H4 (cell line): ENCODE data around the gene MPV17L2. TPM values are rescaled to one million over a fixed set of nuclear protein-coding genes. Genes with fewer than 3 reads are reported as not detected.
"Not testable (repeated sequence)": the region's sequence is repeated elsewhere in the genome, so short reads cannot be mapped to it uniquely, and the experiment has no call there.

Source experiments
- DNase-seq: peaks from one replicate; pipeline ENCODE4 v3.0.0-alpha.2; 2015; ENCODE audit warnings: low spot score
- total RNA-seq: library from RNA; depleted of rRNA; stranded (reverse); fragments of >200 nt; shearing (Covaris generic); gene quantifications from 2 replicates; pipeline ENCODE4 v1.2.3, GENCODE V29; 2014

The MPV17L2 gene
- total RNA-seq, 1 experiment from 2014 or later, result 30.9 TPM

- no peak for DNase-seq
Measured at GRCh38 chr19:18193388-18194180, 566 bp downstream of the MPV17L2 start.

GRCh38 chr19:18194181-18194530, 1.1 kb downstream of the MPV17L2 start:
- DNase-seq, result no peak

GRCh38 chr19:18194554-18195238, 1.7 kb downstream of the MPV17L2 start:
- no peak for DNase-seq

GRCh38 chr19:18196511-18196845, 3.5 kb downstream of the MPV17L2 start:
- no peak for DNase-seq

GRCh38 chr19:18197306-18197705, 4.3 kb downstream of the MPV17L2 start:
- DNase-seq, result no peak

GRCh38 chr19:18197941-18198340, 4.9 kb downstream of the MPV17L2 start:
- no peak for DNase-seq

GRCh38 chr19:18198374-18198773, 5.4 kb downstream of the MPV17L2 start:
- DNase-seq, result no peak

- no peak for DNase-seq
Measured at GRCh38 chr19:18202397-18202777, 9.4 kb downstream of the MPV17L2 start.

GRCh38 chr19:18202778-18203407, 9.9 kb downstream of the MPV17L2 start:
- no peak for DNase-seq

GRCh38 chr19:18203408-18203862, 10.4 kb downstream of the MPV17L2 start:
- DNase-seq, result no peak

- DNase-seq, result peak; percentile 100
Measured at GRCh38 chr19:18203863-18204393, 10.9 kb downstream of the MPV17L2 start, which contains the start of gene RAB3A. TSS of gene RAB3A (minus strand) at chr19:18204042. CDS start at chr19:18202740, 1,302 bp downstream.

- no peak for DNase-seq
Measured at GRCh38 chr19:18204394-18205199, 11.6 kb downstream of the MPV17L2 start.

- peak; percentile 76 for DNase-seq
Measured at GRCh38 chr19:18205200-18205892, 12.3 kb downstream of the MPV17L2 start.

GRCh38 chr19:18206018-18206417, 13.0 kb downstream of the MPV17L2 start:
- DNase-seq, result no peak

- DNase-seq, result peak; percentile 70
Measured at GRCh38 chr19:18208098-18208951, 15.3 kb downstream of the MPV17L2 start.

- DNase-seq, result not testable (repeated sequence)
Measured at GRCh38 chr19:18209912-18210311, 16.9 kb downstream of the MPV17L2 start.

GRCh38 chr19:18211683-18212082, 18.7 kb downstream of the MPV17L2 start:
- no peak for DNase-seq

GRCh38 chr19:18214779-18215433, 21.9 kb downstream of the MPV17L2 start:
- DNase-seq, result no peak

- DNase-seq, result no peak
Measured at GRCh38 chr19:18216789-18217188, 23.8 kb downstream of the MPV17L2 start.

- DNase-seq, result no peak
Measured at GRCh38 chr19:18218159-18218558, 25.1 kb downstream of the MPV17L2 start.
